ENCODE results near the gene EEPD1. TPM values are rescaled to one million over a fixed set of nuclear protein-coding genes. Genes with fewer than 3 reads are reported as not detected.

The EEPD1 gene
- total and polyA plus RNA-seq, 8 donors, result 14.0 to 134 (median 19.4) TPM

DNA sequence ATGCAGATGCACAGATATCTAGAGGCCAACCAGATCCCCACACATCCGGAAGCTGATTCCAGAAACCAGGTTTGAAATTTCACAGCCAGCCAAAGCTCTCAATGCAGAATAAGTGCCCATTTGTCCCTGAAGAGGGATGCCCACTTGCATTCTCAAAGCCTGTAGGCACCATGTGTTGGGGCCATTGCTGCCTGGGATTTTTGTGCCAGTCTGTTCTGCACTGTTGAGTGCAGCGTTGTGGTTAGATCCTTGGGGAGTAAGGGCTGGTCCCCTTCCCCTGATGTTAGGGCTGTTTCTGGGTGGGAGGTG, 62.4 kb downstream of the EEPD1 start:
- Histone ChIP-seq H3K9me3 (no peaks in the 10 kb centered on the region), H3K4me1 (peaks cover 3 to 41% (median 24%) of the 10 kb centered on the region in 4 donors), H3K4me3 (no peak overlapping the region), H3K27ac (peak overlapping the region in 3 of 5 donors; percentile 1 to 50 (median 23)), H3K36me3 (no peaks in the 10 kb centered on the region), H3K27me3 (no peaks in the 10 kb centered on the region)
- DNase-seq, result no peak
- TF ChIP-seq POLR2A (IDR thresholded peaks at IDR 0.05) (no peak), POLR2AphosphoS5 (IDR thresholded peaks at IDR 0.05) (no peak), EP300 (IDR thresholded peaks at IDR 0.05) (no peak)
- TF ChIP-seq, protein P1, sequence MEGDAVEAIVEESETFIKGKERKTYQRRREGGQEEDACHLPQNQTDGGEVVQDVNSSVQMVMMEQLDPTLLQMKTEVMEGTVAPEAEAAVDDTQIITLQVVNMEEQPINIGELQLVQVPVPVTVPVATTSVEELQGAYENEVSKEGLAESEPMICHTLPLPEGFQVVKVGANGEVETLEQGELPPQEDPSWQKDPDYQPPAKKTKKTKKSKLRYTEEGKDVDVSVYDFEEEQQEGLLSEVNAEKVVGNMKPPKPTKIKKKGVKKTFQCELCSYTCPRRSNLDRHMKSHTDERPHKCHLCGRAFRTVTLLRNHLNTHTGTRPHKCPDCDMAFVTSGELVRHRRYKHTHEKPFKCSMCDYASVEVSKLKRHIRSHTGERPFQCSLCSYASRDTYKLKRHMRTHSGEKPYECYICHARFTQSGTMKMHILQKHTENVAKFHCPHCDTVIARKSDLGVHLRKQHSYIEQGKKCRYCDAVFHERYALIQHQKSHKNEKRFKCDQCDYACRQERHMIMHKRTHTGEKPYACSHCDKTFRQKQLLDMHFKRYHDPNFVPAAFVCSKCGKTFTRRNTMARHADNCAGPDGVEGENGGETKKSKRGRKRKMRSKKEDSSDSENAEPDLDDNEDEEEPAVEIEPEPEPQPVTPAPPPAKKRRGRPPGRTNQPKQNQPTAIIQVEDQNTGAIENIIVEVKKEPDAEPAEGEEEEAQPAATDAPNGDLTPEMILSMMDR (IDR thresholded peaks at IDR 0.05), result no peak
- 84 to 99% (median 90%) methylated on average over 2 of the region's 2 CpGs for WGBS, 5 donors
- intact Hi-C loops (cut with DNase I; ENCODE audit: low total_unique reads), result no loop called here

DNA sequence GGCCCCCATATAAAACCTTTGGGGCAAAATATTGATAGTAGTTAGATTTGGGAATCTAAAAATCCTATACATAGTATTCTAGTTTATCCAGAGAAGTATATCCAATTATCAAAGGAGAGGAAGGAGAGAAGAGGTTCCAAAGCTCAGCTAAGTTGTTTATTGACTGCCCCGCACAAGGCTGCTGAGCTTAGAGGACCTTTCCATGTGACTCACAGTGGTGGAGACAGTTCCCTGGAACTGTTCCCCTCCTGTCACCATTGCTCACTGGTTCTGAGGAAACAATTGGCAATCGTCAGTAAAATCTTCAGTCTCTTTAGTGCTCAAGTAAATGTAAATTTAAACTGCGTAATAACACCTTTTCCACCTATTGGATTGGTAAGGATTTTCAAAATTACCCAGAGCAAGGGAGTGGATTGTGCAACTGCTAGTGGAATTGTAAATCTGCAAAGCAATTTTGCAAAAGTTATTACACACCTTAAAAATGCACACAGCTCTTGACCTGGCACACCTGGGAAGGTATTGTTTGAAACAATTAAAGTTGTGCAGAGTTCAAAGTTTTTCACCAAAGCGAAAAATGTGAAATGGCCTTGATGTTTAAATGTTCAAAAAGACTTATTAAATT, 63.1 kb downstream of the EEPD1 start:
- Histone ChIP-seq H3K27me3 (no peaks in the 10 kb centered on the region), H3K4me3 (no peak overlapping the region), H3K9me3 (no peaks in the 10 kb centered on the region), H3K27ac (peak overlapping the region in 3 of 5 donors; percentile 1 to 50 (median 23)), H3K36me3 (no peaks in the 10 kb centered on the region), H3K4me1 (peaks cover 0 to 34% (median 21%) of the 10 kb centered on the region in 4 donors)
- intact Hi-C loops (cut with DNase I; ENCODE audit: low total_unique reads), result no loop called here
- WGBS, 5 donors, result 74 to 86% (median 77%) methylated on average over 4 of the region's 4 CpGs
- no peak for DNase-seq
- no peak for TF ChIP-seq POLR2A (IDR thresholded peaks at IDR 0.05)
- TF ChIP-seq, protein P1 (IDR thresholded peaks at IDR 0.05), result no peak
- no peak for TF ChIP-seq EP300 (IDR thresholded peaks at IDR 0.05)
- TF ChIP-seq POLR2AphosphoS5 (IDR thresholded peaks at IDR 0.05), result peak in 1 of 3 donors; percentile 51

DNA sequence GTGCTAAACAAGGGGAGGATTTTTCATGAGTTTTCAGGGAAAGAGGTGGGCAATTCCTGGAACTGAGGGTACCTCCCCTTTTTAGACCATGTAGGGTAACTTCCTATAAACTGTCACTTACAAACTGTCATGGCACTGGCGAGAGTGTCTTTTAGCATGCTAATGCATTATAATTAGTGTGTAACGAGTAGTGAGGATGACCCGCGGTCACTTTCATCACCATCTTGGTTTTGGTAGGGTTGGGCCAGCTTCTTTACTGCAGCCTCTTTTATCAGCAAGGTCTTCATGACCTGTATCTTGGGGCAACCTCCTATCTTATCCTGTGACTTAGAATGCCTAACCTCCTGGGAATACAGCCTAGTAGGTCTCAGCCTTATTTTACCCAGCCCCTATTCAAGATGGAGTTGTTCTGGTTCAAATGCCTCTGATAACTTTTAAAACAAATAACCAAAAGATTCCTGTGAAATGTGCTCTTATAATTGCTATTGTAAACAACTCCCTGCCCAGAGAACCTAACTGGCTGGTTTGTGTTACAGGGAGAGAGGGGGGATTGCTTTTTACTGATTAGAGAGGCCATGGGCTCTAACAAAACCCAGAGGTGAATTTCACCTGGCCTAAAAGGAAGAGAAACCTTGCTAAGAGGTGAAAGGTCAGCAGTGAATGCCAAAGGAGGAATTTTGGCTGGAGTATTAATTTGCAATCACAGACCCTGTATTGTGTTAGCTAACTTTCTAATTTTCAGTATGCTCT, 64.3 kb downstream of the EEPD1 start:
- no peak overlapping the region for H3K27ac ChIP-seq
- WGBS, 5 donors, result 91 to 94% (median 93%) methylated on average over 4 of the region's 4 CpGs

DNA sequence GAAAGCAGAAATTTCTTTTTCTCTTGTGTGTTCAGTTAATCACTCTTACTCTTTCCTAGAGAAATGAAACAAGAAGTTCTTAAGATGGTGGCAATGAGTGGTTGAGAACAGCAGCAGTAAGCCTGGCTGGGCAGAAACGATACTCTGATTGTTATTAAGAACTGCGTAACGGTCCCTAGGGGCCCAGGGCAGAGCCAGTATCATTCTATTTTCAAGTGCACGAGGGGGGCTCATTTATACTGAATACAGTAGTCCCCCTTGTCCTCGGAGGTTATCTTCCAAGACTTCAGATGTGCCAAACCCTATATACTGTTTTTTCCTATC, 64.9 kb downstream of the EEPD1 start:
- DNase-seq, result no peak
- peaks cover 0 to 34% (median 21%) of the 10 kb centered on the region in 4 donors for H3K4me1 ChIP-seq
- intact Hi-C loops (cut with DNase I; ENCODE audit: low total_unique reads), result no loop called here
- H3K9me3 ChIP-seq, result no peaks in the 10 kb centered on the region
- no peaks in the 10 kb centered on the region for H3K36me3 ChIP-seq
- 85 to 92% (median 86%) methylated on average over 5 of the region's 5 CpGs for WGBS, 5 donors
- H3K27ac ChIP-seq, result no peak overlapping the region
- TF ChIP-seq, protein P1 (IDR thresholded peaks at IDR 0.05), result no peak
- TF ChIP-seq POLR2AphosphoS5 (IDR thresholded peaks at IDR 0.05) (no peak), POLR2A (IDR thresholded peaks at IDR 0.05) (no peak), EP300 (IDR thresholded peaks at IDR 0.05) (no peak)
- H3K27me3 ChIP-seq, result no peaks in the 10 kb centered on the region
- no peak overlapping the region for H3K4me3 ChIP-seq

More for the DNA sequence above, 64.3 kb downstream of the EEPD1 start:
- peaks cover 0 to 34% (median 21%) of the 10 kb centered on the region in 4 donors for H3K4me1 ChIP-seq
- no peaks in the 10 kb centered on the region for H3K36me3 ChIP-seq
- TF ChIP-seq POLR2AphosphoS5 (IDR thresholded peaks at IDR 0.05) (no peak), EP300 (IDR thresholded peaks at IDR 0.05) (no peak), POLR2A (IDR thresholded peaks at IDR 0.05) (no peak)
- TF ChIP-seq, protein P1 (IDR thresholded peaks at IDR 0.05), result no peak
- H3K4me3 ChIP-seq, result no peak overlapping the region
- DNase-seq, result no peak
- no peaks in the 10 kb centered on the region for H3K9me3 ChIP-seq
- H3K27me3 ChIP-seq, result no peaks in the 10 kb centered on the region
- intact Hi-C loops (cut with DNase I; ENCODE audit: low total_unique reads), result no loop called here
